Liver (tissue), 9 donors: Measurements from ENCODE around the gene SNRNP70. TPM values are rescaled to one million over a fixed set of nuclear protein-coding genes. Genes with fewer than 3 reads are reported as not detected.

ENCODE experiments used
- DNase-seq: peaks from one replicate; pipeline ENCODE4 v3.0.0-alpha.2; 2017; ENCODE audit warnings: low spot score
- H3K27ac ChIP-seq, 2 donors: one replicate each; pipeline ENCODE4 v1.7.0; 2013; ENCODE audit warnings: inconsistent platforms in 2 of 2, low read length in 2 of 2, control low read depth in 1 of 2, low read depth in 1 of 2, mild to moderate bottlenecking in 1 of 2
- H3K27me3 ChIP-seq, 4 donors: one replicate each; pipeline versions ENCODE4 v1.6.1 to v1.7.0; 2013; ENCODE audit warnings: low read length in 3 of 4, inconsistent platforms in 1 of 4, mild to moderate bottlenecking in 1 of 4, moderate library complexity in 1 of 4; ENCODE audit not compliant: control insufficient read depth in 4 of 4, insufficient read depth in 4 of 4
- H3K36me3 ChIP-seq, 4 donors: one replicate each; pipeline versions ENCODE4 v1.6.1 to v1.7.0; 2013; ENCODE audit warnings: low read length in 3 of 4, mild to moderate bottlenecking in 3 of 4, low read depth in 1 of 4, moderate library complexity in 1 of 4; ENCODE audit not compliant: control insufficient read depth in 4 of 4, insufficient read depth in 3 of 4
- H3K4me1 ChIP-seq, 4 donors: one replicate each; pipeline versions ENCODE4 v1.6.1 to v1.7.0; 2013; ENCODE audit warnings: low read length in 3 of 4, mild to moderate bottlenecking in 3 of 4, moderate library complexity in 1 of 4; ENCODE audit not compliant: control insufficient read depth in 4 of 4, insufficient read depth in 4 of 4
- H3K4me3 ChIP-seq, 3 donors: one replicate each; pipeline versions ENCODE4 v1.6.1 to v1.7.0; 2013; ENCODE audit warnings: low read length in 3 of 3, control low read depth in 1 of 3, low read depth in 1 of 3, mild to moderate bottlenecking in 1 of 3
- H3K9ac ChIP-seq, 2 donors: one replicate each; pipeline ENCODE4 v1.7.0; 2013; ENCODE audit warnings: low read length in 2 of 2, mild to moderate bottlenecking in 2 of 2, moderate library complexity in 2 of 2, control low read depth in 1 of 2, low read depth in 1 of 2
- H3K9me3 ChIP-seq, 4 donors: one replicate each; pipeline versions ENCODE4 v1.6.1 to v1.7.0; 2013; ENCODE audit warnings: low read length in 3 of 4; ENCODE audit not compliant: control insufficient read depth in 4 of 4
- EGR1 ChIP-seq, 2 donors: IDR thresholded peaks; 2 replicates each; pipeline ENCODE4 v1.6.1; 2016 to 2018; ENCODE audit warnings: antibody characterized with exemption in 2 of 2, low read depth in 2 of 2
- FOXA1 ChIP-seq: IDR thresholded peaks from 2 replicates; pipeline ENCODE4 v1.6.1; 2016; ENCODE audit warnings: antibody characterized with exemption
- FOXA2 ChIP-seq: IDR thresholded peaks from 2 replicates; pipeline ENCODE4 v1.6.1; 2016; ENCODE audit warnings: antibody characterized with exemption
- GABPA ChIP-seq, 2 donors: IDR thresholded peaks in 1 of 2; conservative IDR thresholded peaks in 1 of 2; 2 replicates each; pipeline ENCODE4 v1.6.1; 2016; ENCODE audit warnings: antibody characterized with exemption in 2 of 2, mild to moderate bottlenecking in 1 of 2, moderate library complexity in 1 of 2
- HNF4A ChIP-seq, 2 donors: conservative IDR thresholded peaks; 2 replicates each; pipeline ENCODE4 v1.6.1; 2016; ENCODE audit warnings: antibody characterized with exemption in 2 of 2, mild to moderate bottlenecking in 2 of 2
- HNF4G ChIP-seq: IDR thresholded peaks from 2 replicates; pipeline ENCODE4 v1.6.1; 2016; ENCODE audit warnings: antibody characterized with exemption
- RXRA ChIP-seq, 2 donors: IDR thresholded peaks; 2 replicates each; pipeline ENCODE4 v1.6.1; 2017 to 2018; ENCODE audit warnings: antibody characterized with exemption in 2 of 2, mild to moderate bottlenecking in 1 of 2
- WGBS: extraction: QIAGEN DNeasy Blood & Tissue Kit; methylation state at CpG from one replicate; pipeline ENCODE4 v1.1.7; 2013; 5-methylcytosine and 5-hydroxymethylcytosine counted together
- polyA plus RNA-seq, 2 donors: library from polyadenylated mRNA; stranded (reverse) in 1 of 2; unstranded in 1 of 2; fragments of 200-250 nt in 1 of 2; fragments of >200 nt in 1 of 2; fragmentation: Nextera tagmentation in 1 of 2; extraction: Ambion mirVana in 1 of 2; gene quantifications; one replicate each; pipeline versions ENCODE4 v1.2.1 to v1.2.3, GENCODE V29; 2013 to 2015
- total RNA-seq, 2 donors: library from RNA; depleted of rRNA; stranded (reverse); fragments of >200 nt; gene quantifications; one replicate each; pipeline ENCODE4 v1.2.3, GENCODE V29; 2014
- TF ChIP-seq, protein P1 (sequence below): IDR thresholded peaks from 2 replicates; pipeline ENCODE4 v1.6.1; 2016; ENCODE audit warnings: antibody characterized with exemption
- TF ChIP-seq, protein P2 (sequence below): IDR thresholded peaks from 2 replicates; pipeline ENCODE4 v1.6.1; 2016; ENCODE audit warnings: antibody characterized with exemption, mild to moderate bottlenecking
- TF ChIP-seq, protein P3 (sequence below): IDR thresholded peaks from 2 replicates; pipeline ENCODE4 v1.6.1; 2016; ENCODE audit warnings: antibody characterized with exemption
- donor health status: healthy.
- donor health status: healthy.
- donor health status: healthy.
- donor health status: healthy.
- donor health status: healthy.

Gene SNRNP70
- total and polyA plus RNA-seq, 4 donors: 34.2 to 166 (median 94.8) TPM

DNA sequence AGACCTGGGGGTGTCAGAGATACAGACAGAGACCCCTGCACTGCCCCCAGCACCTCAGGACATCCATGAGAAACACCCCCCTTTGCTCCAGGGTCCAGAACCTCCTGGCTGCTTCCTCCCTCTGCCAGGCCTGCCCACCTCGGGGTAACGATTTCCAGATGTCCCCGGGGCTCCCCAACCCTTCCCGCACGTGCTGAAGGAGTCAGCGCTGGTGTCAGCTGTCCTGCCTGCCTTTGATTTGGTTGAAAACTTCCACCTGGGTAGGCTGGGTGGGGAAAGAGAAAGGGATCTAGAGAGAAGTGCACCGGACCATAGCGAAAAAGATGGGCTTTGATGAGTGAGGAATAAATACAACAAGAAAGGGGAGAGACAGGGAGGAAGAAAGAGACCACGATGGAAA lies 26.2 kb upstream of the SNRNP70 start:
- Histone ChIP-seq H3K36me3 (no peaks in the 10 kb centered on the region), H3K27ac (no peak overlapping the region), H3K4me1 (peaks cover 0 to 22% (median 12%) of the 10 kb centered on the region in 4 donors), H3K27me3 (no peaks in the 10 kb centered on the region), H3K9ac (no peak overlapping the region), H3K9me3 (no peaks in the 10 kb centered on the region), H3K4me3 (no peak overlapping the region)
- no peak for DNase-seq
- TF ChIP-seq, protein P1, sequence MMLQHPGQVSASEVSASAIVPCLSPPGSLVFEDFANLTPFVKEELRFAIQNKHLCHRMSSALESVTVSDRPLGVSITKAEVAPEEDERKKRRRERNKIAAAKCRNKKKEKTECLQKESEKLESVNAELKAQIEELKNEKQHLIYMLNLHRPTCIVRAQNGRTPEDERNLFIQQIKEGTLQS: no peak
- TF ChIP-seq HNF4G (no peak), EGR1 (IDR thresholded peaks at IDR 0.05; ENCODE audit: low read depth in 2 of 2) (no peak), RXRA (IDR thresholded peaks at IDR 0.05) (no peak)
- TF ChIP-seq, protein P2, sequence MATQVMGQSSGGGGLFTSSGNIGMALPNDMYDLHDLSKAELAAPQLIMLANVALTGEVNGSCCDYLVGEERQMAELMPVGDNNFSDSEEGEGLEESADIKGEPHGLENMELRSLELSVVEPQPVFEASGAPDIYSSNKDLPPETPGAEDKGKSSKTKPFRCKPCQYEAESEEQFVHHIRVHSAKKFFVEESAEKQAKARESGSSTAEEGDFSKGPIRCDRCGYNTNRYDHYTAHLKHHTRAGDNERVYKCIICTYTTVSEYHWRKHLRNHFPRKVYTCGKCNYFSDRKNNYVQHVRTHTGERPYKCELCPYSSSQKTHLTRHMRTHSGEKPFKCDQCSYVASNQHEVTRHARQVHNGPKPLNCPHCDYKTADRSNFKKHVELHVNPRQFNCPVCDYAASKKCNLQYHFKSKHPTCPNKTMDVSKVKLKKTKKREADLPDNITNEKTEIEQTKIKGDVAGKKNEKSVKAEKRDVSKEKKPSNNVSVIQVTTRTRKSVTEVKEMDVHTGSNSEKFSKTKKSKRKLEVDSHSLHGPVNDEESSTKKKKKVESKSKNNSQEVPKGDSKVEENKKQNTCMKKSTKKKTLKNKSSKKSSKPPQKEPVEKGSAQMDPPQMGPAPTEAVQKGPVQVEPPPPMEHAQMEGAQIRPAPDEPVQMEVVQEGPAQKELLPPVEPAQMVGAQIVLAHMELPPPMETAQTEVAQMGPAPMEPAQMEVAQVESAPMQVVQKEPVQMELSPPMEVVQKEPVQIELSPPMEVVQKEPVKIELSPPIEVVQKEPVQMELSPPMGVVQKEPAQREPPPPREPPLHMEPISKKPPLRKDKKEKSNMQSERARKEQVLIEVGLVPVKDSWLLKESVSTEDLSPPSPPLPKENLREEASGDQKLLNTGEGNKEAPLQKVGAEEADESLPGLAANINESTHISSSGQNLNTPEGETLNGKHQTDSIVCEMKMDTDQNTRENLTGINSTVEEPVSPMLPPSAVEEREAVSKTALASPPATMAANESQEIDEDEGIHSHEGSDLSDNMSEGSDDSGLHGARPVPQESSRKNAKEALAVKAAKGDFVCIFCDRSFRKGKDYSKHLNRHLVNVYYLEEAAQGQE: no peak
- WGBS: 72% methylated on average over 9 of the region's 9 CpGs

DNA sequence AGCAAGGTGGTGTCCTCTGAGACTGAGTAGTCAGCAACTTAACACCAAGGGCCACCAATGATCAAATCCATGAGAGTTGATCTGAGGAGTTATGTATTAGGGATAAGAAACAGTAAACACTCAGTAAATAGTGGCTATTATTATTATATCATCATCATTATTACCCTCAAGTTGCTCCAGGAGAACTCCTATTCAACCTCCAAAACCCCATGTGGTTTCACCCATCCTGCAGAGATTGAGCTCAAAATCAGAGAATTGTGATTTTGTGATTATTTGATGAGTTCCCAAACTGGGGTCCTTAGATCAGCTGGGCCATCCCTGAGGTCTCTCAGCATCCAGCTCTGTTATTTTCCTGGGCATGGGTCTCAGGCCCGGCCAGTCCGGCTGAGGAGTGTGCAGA lies 24.3 kb upstream of the SNRNP70 start:
- Histone ChIP-seq H3K4me1 (peaks cover 0 to 21% (median 12%) of the 10 kb centered on the region in 4 donors), H3K27me3 (no peaks in the 10 kb centered on the region), H3K9me3 (no peaks in the 10 kb centered on the region), H3K9ac (no peak overlapping the region), H3K4me3 (no peak overlapping the region), H3K27ac (no peak overlapping the region), H3K36me3 (no peaks in the 10 kb centered on the region)
- no peak for DNase-seq
- WGBS: 96% methylated on average over 2 of the region's 2 CpGs
- TF ChIP-seq HNF4A (conservative IDR thresholded peaks at IDR 0.05): no peak
- no peak for TF ChIP-seq GABPA (IDR thresholded peaks at IDR 0.05 in 1 of 2, conservative IDR thresholded peaks at IDR 0.05 in 1 of 2)
- TF ChIP-seq, protein P2: no peak
- no peak for TF ChIP-seq FOXA1
- no peak for TF ChIP-seq FOXA2
- TF ChIP-seq, protein P3, sequence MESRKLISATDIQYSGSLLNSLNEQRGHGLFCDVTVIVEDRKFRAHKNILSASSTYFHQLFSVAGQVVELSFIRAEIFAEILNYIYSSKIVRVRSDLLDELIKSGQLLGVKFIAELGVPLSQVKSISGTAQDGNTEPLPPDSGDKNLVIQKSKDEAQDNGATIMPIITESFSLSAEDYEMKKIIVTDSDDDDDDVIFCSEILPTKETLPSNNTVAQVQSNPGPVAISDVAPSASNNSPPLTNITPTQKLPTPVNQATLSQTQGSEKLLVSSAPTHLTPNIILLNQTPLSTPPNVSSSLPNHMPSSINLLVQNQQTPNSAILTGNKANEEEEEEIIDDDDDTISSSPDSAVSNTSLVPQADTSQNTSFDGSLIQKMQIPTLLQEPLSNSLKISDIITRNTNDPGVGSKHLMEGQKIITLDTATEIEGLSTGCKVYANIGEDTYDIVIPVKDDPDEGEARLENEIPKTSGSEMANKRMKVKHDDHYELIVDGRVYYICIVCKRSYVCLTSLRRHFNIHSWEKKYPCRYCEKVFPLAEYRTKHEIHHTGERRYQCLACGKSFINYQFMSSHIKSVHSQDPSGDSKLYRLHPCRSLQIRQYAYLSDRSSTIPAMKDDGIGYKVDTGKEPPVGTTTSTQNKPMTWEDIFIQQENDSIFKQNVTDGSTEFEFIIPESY: no peak
